Stimulated activated CD8-positive, alpha-beta memory T cell treated with anti-CD3 and anti-CD28 coated beads, Interleukin-4, amount 100 ng/mL, for 1 hour (primary cell): ENCODE measurements around the gene PPARA.
"Not testable (repeated sequence)": the region's sequence is repeated elsewhere in the genome, so short reads cannot be mapped to it uniquely, and the experiment has no call there.

ENCODE experiments used
- DNase-seq, 2 donors: peaks; one replicate each; pipeline ENCODE4 v3.0.0-alpha.2; 2020; ENCODE audit warnings: low read depth in 2 of 2, low spot score in 1 of 2

The PPARA gene

DNA sequence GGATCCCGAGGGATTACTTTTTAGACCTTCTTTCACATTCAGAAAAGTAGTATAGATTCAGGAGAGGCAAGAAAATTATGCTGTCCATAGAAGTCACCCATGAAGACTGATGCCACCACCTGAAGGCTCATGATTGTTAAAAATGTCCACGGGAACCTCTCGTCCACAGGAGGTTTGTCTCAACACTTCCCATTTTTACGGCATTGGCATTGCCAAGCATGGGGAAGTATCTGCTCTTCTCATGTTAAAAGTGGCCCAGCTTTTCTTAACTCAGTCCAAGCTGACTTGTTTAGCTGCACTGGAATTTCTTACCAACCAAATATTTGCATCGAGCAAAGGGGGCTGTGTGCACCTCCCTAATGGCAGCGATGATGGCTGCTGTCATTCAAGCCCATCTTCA is 90.2 kb downstream of the PPARA start:
- no peak for DNase-seq

DNA sequence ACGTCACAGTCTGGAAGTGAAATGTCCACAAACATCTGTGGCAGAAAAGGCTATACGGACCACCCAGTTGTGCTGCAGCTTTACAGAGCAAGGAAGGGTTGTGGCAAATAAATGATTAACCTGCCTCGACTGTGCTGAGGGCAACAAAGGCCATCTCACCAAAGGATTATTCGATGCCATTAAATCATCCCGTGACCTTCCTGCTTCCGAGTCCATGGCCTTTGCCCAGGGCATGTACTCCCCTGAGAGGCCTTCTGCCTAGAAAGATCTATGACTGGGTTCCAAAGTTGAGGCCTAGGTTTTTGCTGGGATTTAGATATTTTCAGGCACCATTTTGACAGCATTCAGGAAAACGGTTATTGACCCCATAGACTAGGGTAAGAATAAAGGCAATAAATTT is 90.6 kb downstream of the PPARA start:
- DNase-seq, result no peak

DNA sequence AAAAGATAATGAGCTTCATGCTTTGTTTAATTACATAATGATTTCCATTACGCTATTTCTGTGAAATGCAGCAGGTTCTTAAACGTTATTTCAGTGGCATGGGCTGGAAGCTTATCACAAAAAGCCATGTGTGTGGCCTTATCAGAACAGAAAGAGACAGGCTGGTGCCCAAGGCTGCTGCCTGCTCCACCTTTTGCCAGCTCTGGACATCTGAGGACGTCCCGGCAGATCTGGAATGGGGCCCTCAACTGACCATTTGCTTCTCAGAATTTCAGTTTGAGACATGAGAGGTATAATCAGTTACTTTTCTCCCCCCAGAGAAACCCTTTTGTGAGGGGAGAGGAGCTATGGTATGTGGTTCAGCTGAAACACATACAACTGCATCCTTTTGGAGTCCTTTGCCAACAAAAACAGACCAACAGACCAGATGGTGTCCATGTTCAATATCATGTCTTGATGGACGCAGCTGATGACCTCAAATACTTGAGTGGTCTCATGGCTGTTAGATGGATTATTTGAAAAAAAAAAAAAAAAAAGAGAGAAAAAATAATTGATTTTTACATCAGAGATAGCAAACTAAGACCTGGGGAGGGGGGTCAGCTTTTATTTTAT is 91.2 kb downstream of the PPARA start:
- DNase-seq, result no peak

DNA sequence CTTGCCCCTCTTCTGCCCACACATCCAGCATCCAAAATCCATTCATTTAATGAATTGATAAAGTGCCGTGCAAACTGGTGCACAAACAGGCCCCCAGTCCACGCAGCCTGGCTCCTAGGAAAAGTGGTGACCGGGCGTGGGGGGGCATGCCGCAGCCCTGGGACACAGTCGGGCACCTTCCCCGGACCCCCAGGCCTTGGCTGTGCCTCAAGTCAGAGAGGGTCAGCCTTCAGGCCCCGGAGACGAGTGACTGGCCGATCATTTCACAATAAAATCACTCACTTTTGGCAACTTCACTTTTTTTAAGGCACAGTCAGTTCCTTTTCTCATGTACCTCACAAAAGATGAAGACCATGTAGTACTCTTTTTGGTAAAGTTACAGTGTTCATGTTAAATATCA is 91.8 kb downstream of the PPARA start:
- DNase-seq, result no peak

DNA sequence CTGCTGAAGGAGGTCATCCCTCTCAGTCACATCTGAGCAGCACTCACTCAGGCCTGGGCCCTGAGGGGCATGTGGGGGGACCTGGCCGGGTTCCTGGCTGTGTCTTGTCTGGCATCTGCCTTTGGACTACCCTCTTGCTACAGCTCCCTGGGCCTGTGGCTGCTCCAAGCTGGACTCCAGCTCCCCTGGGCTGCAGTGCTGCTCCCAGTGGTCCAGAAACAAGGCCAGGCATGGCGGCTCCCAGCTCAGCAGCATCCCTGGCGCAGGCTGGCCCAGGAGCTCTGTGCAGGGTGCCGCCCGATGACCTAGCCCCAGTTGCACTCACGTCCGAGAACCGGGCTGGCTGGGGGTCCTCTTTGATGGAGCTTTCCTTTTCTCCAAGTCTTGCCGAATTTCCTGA is 94.4 kb downstream of the PPARA start:
- no peak for DNase-seq

DNA sequence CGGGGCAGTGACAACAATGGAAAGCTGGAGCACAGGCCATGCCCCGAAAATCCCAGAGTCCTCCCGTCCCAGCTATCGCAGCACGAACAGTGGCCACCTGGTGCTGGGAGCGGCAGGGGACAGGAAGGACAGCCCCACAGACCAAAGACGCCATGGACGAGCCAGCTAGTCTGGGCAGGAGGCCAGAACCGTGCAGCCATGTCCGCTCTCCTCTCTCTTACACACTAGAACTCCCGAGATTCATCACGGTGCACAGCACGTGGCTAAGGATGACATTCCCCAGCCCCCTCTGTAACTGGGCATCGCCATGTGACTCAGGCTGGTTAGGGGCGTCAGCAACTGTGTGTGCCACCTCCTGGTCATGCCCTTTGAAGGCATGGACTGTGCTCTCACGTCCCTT is 95.2 kb downstream of the PPARA start:
- DNase-seq, result no peak

DNA sequence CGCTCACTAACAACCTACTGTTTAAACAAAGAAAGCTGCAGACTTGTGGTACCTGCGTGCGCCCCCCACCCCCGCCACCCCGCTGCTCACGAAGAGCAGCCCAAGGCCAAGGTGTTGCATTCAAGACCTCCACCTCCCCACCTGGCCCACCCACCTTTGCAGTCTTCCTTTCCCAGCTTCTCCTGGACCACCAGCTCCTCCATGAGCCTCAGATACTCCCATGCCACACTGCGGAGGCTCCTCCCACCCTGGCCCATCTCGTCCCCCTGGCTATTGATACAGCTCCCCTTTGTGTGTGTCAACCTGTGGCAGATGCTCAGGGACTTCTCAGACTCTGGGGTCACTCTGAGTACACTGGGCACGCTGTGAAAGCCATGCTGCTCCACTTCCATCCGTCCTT is 95.9 kb downstream of the PPARA start:
- no peak for DNase-seq

DNA sequence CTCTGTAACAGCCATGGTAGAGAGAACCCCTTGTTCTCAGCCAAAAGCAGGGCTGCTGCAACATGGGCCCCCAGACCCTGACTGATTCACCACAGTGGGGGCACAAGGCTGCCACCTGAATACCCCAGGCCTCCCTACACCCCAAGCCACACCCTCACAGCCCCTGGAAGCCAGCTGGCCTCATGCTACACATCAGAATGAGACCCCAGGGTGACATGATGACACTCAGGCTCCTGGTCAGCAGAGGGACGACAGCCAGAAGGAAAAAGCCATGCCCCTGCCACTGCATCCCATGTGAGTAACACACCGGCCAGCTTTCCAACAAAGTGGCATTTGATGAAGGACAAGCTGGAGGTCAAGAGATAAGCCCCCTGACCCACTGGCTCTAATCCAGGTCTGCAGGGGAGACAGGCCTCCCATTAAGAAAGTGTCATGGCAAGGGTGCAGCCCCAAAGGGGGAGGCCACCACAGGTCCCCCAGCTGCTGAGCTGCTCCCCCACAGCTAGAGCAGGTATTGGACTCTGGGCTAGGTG is 97.2 kb downstream of the PPARA start:
- DNase-seq, result no peak

DNA sequence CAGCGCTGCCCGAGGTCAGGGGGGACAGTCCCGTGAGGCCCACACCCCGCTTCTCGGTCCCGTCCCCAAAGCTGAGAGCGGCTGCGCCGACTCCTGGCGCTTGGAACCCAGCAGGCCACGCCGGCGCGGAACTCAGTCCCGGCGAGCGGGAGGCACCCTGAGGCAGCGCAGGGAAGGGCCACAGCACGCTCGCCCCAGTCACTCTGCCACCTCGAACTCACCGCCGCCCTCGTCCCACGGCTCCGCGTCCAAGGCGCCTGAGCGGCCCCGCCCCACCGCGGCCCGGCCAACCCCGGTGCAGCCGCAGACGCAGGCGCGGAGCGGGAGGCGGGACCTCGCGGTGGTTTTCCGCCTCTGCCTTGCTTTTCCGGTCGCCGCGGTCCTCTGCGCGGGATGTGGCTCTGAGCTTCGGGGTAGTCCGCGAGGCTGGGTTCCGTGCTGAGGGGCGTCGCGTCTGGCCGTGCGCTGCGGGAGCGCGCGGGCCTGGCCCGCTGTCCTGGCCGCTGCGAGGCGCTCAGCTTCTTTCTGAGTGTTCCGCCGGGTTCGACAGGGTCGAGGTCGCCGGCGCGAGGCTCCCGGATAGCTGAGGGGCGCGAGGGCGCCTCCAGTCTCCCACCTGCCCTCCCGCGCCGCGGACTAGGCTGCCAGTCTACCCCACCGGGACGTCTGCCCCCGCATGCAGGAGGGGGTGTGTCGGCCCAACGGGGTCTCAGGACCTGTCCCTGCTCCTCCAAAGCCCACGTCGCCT is 99.9 kb downstream of the PPARA start, which contains the start of gene CDPF1:
Gene CDPF1 (minus strand): TSS at position 259 of the 748 bp plus-strand sequence. CDS start 2,009 bp downstream, outside the sequence.
- peak; percentile 82 to 84 for DNase-seq

DNA sequence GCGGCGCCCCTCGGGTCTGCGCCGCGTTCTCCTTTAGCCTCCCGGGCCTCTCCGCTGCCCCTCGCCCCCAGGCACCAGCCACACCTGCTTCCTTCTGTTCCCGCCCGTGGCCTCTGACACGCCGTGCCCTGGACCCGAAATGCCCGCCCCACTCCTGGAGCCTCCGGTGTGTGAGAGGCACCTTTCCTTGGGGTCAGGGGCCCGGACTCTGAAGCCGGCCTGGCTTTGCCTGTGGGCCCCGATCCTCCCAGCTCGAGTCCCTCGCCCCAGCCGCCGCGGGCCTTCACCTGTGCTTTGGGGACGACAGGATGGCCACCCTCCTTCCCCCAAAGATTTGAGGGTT is 100.4 kb downstream of the PPARA start:
- DNase-seq, result no peak

DNA sequence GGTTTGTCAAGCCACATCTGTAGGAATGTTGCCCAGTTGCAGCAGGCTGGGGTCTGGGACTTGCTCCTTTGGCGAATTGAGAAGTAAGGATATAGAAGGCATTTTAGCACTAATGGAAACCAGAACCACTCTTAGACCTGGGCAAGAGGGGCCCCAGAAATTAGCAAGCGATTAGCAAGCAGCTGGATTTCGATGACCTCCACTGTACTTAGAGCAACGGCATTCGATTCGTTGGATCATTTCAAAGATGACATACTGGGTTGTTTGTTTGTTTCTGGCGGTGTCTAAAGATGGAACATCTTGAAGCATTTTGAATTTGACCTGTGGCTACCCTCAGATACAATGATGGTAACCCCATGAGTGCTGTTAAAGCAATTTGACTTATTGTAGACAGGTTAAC is 100.9 kb downstream of the PPARA start:
- no peak for DNase-seq

DNA sequence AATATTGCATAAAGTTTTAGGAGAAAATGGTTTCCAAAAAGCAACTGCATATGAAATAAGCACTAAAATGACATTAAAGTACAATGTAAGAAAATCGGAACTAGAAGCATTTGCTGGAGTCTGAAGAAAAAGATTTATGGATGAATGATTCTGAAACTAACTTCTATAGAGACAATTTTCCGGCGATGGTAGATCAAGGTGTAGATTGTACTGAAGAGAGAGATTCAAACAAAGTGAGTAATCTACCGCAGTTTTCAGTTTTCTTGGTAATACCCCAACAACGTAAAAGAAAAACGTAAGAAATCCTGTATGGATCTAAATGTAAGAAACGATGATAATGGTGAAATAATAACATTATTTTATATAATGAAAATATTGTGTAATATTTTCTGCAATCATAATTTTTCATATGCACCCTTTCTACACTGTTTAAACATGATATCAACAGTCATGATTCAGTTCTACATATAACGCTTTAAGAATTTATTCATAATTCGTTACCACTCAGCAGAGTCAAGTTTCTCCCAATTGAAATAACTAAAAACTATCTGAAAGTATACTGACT is 101.6 kb downstream of the PPARA start:
- no peak for DNase-seq

DNA sequence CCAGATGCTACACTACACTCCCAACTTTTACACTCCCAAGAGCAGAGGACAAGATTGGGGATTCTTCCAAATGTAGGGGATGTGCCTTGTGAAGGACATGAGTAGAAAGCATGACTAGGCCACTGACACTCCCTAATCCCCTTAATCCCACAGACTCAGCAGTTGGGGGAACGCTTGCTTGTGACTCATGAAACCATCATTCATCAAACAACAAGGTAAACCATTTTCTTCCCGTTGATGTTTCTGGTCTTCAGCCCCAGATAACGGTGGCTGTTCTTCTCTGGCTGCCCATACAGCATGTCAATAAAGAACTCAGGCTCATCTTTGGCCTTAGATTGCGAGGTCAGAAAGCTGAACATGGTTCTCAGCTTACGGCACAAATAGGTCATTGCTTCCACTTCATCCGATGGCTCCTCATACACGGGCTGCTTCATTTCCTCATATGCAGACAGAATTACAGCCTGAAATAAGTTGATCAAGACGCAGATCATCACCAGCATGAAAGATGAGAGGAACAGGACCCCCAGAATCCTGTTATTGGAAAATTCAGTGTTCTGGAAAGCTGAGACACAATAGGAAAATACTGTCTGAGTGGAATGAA is 106.1 kb downstream of the PPARA start:
- no peak for DNase-seq

DNA sequence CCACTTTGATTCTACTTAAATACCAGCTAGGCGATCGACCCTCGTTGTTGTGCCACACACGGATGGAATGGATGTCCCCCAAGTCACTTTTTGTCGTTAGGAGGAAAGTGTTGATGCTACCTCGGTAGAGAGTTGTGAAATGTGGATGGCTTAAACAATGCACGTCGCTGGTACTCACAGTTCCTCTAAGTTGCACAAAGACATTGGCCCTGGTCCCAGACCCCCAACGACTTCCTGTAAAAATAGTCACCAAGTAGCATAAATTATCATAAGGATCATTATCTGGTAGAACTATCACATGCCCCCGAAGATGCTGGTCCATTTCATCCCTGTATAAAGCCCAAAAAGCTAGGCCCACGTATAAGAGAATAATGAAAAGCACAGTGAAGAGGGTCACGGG is 109.0 kb downstream of the PPARA start:
- no peak for DNase-seq

DNA sequence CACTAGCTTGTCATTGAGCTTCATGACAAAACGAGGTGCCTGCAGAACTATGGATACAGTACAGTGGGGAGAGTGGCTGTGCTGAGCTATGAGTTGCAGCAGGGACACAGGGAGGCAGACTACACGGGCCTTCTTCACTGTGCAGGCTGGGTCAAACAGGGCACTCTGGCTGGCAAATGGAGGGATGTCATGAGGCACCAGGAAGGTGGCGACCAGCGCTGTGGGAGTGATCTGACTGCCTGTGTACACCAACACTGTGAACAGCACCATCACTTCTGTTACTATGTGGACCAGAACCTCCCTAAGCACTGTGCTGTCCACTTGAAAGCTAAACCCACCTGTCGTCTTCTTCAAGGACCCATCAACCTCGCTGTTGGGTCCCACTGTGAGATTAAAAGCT is 109.7 kb downstream of the PPARA start:
- DNase-seq, result no peak

DNA sequence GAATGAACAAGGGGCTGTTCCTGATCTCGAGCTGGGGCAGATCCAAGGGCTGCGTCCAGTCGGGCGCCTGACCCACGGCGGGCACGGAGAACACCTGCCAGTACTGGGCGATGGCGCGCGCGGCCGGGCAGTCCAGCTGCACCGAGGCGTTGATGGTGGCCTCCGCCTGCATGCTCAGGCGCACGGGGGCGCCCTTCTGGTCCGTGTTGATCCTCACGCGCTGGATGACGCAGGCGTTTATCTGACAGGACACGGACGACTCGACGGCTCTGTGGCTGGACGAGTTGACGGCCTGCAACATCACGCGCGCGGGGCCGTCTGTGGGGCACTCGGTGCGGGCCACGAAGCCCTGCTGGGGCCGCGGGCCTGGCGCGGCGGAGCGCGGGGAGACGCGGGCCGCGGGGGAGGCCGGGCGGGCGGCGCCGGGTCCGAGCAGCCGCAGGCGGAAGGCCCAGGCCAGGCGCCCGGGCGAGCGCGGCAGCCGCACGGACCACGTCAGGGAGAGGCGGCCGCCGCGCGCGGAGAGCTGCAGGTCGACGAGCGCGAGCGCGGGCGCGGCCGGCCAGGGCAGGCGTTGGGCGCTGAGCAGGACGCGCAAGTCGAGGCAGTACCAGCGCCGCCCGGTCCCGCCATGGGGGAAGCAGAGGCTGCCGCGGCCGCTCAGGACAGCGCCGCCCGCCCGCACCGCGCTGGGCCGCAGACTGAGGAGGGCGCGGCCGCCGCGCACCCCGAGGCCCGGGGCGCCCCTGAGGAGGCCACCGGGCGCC is 112.3 kb downstream of the PPARA start:
- DNase-seq, result no peak

DNA sequence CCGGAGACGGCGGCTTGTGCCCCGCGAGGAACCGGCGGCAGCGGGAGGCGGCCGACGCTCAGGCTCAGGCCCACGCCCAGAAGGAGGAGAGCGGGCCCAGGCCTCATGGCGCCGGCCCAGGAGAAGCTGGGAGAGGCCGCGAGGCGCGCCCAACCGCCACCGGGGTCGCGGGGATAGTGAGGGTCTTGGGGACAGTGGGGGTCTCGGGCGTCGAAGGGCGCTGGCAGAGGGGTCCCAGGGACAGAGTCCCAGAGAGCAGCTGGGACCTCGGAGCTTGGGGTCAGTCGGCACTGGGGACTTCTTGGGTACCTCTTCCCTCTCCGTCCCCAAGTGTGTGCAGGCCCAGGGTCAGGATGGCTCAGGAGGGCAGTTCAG is 112.9 kb downstream of the PPARA start, which contains the start of gene PKDREJ:
Gene PKDREJ (minus strand): TSS at position 128 of the 375 bp plus-strand sequence. CDS start 21 bp downstream, at position 107.
- no peak for DNase-seq

DNA sequence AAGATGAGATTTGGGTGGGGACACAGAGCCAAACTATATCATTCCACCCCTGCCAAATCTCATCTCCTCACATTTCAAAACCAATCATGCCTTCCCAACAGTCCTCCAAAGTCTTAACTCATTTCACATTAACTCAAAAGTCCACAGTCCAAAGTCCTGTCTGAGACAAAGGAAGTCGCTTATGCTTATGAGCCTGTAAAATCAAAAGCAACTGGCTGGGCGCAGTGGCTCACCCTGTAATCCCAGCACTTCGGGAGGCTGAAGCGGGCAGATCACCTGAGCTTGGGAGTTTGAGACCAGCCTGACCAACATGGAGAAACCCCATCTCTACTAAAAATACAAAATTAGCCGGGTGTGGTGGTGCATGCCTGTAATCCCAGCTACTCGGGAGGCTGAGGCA is 114.2 kb downstream of the PPARA start:
- not testable (repeated sequence) for DNase-seq

DNA sequence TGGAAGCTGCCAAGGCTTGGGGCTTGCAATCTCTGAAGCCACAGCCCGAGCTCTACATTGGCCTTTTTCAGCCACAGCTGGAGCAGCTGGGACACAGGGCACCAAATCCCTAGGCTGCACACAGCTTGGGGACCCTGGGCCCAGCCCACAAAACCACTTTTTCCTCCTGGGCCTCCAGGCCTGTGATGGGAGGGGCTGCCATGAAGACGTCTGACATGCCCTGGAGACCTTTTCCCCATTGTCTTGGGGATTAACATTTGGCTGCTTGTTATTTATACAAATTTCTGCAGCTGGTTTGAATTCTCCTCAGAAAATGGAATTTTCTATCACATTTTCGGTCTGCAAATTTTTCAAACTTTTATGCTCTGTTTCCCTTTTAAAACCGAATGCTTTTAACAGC is 115.3 kb downstream of the PPARA start:
- not testable (repeated sequence) for DNase-seq

DNA sequence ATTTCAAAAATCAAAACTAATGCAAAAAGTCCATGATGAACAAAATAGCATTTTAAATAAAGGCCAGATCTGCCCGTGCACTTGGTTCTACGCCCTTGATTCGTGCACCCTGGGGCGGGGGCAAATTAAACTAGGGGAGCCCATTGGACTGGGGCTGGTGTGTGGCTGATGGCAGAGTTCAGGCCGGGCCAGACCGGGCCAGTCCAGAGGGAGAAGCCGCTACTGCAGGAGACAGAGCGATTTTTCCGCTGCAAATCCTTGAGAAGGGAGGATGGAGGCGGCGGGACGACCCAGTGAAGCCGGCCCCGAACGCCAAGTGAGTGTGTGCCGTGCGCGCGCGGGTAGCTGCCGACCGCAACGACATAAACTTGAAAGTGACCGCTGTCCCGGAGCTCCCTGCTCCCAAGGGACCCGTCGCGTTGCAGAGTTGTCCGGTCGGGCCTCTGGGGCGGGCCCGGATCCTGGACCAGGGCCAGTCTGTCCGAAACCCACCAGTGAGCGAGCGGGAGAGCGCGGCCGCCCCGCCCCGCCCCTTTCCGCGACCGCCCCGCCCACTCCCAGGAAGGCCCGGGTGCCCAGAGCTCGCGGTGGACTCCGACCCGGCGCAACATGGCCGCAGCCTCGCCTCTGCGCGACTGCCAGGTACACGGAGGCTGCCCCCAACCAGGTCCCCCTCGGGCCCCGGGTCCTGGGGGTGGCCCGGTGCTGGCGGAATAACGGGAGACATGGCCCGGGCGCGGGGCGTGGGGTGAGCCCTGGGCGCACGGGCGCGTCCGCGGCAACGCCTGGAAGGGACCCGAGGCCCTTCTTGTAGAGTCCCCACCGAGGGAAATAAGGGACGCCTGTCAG is 117.3 kb downstream of the PPARA start, which contains the start of gene TTC38:
Gene TTC38 (plus strand): TSS at position 578 of the 849 bp plus-strand sequence. CDS start 32 bp downstream, at position 610.
- no peak for DNase-seq
